ENCODE measurements around the gene HOXC10. TPM values are rescaled to one million over a fixed set of nuclear protein-coding genes. Genes with fewer than 3 reads are reported as not detected.

Gene HOXC10
- total and polyA plus RNA-seq, 2 donors (not counting 1 experiment from before 2014, with no cell fraction given) = not detected

- Histone ChIP-seq H3K27me3 (replicated peaks in 1 of 4; ENCODE audit: control extremely low read depth in 1 of 4, control insufficient read depth in 3 of 4, insufficient read depth in 4 of 4, low read length in 3 of 4) (peaks cover 0 to 100% (median 94%) of the 10 kb centered on the region in 4 experiments), H3K36me3 (replicated peaks in 1 of 2; ENCODE audit: control extremely low read depth in 1 of 2, control insufficient read depth in 1 of 2, extremely low read depth in 1 of 2, insufficient read depth in 2 of 2, low read length in 1 of 2) (no peaks in the 10 kb centered on the region), H3K4me2 (replicated peaks; ENCODE audit: low read depth, low read length, poor library complexity, severe bottlenecking) (no peak overlapping the region), H3K27ac (ENCODE audit: low read length in 2 of 2) (no peak overlapping the region), H3K4me1 (ENCODE audit: control insufficient read depth in 2 of 2, insufficient read depth in 2 of 2, low read length in 2 of 2) (peaks cover 21 to 44% of the 10 kb centered on the region in 2 donors), H3K9me3 (ENCODE audit: control extremely low read depth in 1 of 3, control insufficient read depth in 2 of 3, insufficient read depth in 1 of 3, low read length in 2 of 3) (peaks cover 1 to 66% (median 13%) of the 10 kb centered on the region in 3 donors), H2AFZ (ENCODE audit: insufficient read depth, low read depth, low read length, poor library complexity, severe bottlenecking) (no peak overlapping the region), H3K4me3 (ENCODE audit: control extremely low read depth in 1 of 5, extremely low read depth in 1 of 5, insufficient read depth in 1 of 5, low read depth in 2 of 5, low read length in 4 of 5) (no peak overlapping the region), H3K79me2 (ENCODE audit: control insufficient read depth, insufficient read depth, low read length) (no peaks in the 10 kb centered on the region), H4K20me1 (ENCODE audit: control insufficient read depth, insufficient read depth, low read length, poor library complexity, severe bottlenecking) (no peaks in the 10 kb centered on the region), H3K9ac (ENCODE audit: low read length) (no peak overlapping the region)
- ATAC-seq (ENCODE audit: low read depth) (no peak), DNase-seq (no peak)
- CTCF ChIA-PET = interaction anchor here (1.0 kb wide), 1 partner anchor 238 kb away, joined by 3 read pairs; no protein-coding TSS in a partner anchor
- no peak overlapping the region for H3K4me3 Mint-ChIP-seq
- peaks cover 24% of the 10 kb centered on the region for H3K4me1 Mint-ChIP-seq
- peaks cover 2% of the 10 kb centered on the region for H3K9me3 Mint-ChIP-seq (ENCODE audit: insufficient read depth)
- H3K27ac Mint-ChIP-seq = no peak overlapping the region
- intact Hi-C loops (cut with micrococcal nuclease) = loop anchor here (5.0 kb wide), 1 partner anchor 64 kb away; the partner anchor contains the start of gene HOXC5
- 13% methylated on average over 24 of the region's 24 CpGs for WGBS (ENCODE audit: insufficient coverage)
- H3K27me3 Mint-ChIP-seq = peaks cover 99% of the 10 kb centered on the region
- POLR2A ChIA-PET = no interaction called here
- TF ChIP-seq, protein P1, sequence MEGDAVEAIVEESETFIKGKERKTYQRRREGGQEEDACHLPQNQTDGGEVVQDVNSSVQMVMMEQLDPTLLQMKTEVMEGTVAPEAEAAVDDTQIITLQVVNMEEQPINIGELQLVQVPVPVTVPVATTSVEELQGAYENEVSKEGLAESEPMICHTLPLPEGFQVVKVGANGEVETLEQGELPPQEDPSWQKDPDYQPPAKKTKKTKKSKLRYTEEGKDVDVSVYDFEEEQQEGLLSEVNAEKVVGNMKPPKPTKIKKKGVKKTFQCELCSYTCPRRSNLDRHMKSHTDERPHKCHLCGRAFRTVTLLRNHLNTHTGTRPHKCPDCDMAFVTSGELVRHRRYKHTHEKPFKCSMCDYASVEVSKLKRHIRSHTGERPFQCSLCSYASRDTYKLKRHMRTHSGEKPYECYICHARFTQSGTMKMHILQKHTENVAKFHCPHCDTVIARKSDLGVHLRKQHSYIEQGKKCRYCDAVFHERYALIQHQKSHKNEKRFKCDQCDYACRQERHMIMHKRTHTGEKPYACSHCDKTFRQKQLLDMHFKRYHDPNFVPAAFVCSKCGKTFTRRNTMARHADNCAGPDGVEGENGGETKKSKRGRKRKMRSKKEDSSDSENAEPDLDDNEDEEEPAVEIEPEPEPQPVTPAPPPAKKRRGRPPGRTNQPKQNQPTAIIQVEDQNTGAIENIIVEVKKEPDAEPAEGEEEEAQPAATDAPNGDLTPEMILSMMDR (IDR thresholded peaks at IDR 0.05) = no peak
- TF ChIP-seq EZH2 (IDR thresholded peaks at IDR 0.05; ENCODE audit: borderline replicate concordance, insufficient read depth, low read depth, low read length, poor library complexity, severe bottlenecking) = no peak
Observed at GRCh38 chr12:53968214-53969127, 16.5 kb upstream of the HOXC10 start.
